Natural killer cell (primary cell): ENCODE data around the gene ZNF488. TPM values are rescaled to one million over a fixed set of nuclear protein-coding genes. Genes with fewer than 3 reads are reported as not detected.
A peak's percentile ranks its signal among the peaks of the same experiment; 100 is the strongest.

Source experiments
- ATAC-seq, 3 donors: fragments of 150-1000 bp in 2 of 3; fragments of 200-7000 bp in 1 of 3; cut with Tn5 transposase; 1 replicate in 1 of 3; 2 replicates in 2 of 3; pipeline ENCODE4 v1.10.0; 2021; ENCODE audit warnings: mild to moderate bottlenecking in 2 of 3, moderate library complexity in 2 of 3
- DNase-seq, 2 donors: peaks; one replicate each; pipeline versions ENCODE4 v3.0.0 to v3.0.0-alpha.2; 2013 to 2021; ENCODE audit warnings: mixed read lengths in 1 of 2
- H3K27ac ChIP-seq: one replicate; pipeline ENCODE4 v1.5.1; 2013; ENCODE audit warnings: mild to moderate bottlenecking, low read length
- H3K27me3 ChIP-seq: one replicate; pipeline ENCODE4 v1.6.1; 2013; ENCODE audit warnings: low read length; ENCODE audit not compliant: control insufficient read depth, insufficient read depth
- H3K36me3 ChIP-seq: one replicate; pipeline ENCODE4 v1.6.1; 2013; ENCODE audit warnings: low read length; ENCODE audit not compliant: control insufficient read depth, insufficient read depth
- H3K4me1 ChIP-seq: one replicate; pipeline ENCODE4 v1.6.1; 2013; ENCODE audit warnings: low read length; ENCODE audit not compliant: control insufficient read depth, insufficient read depth
- H3K4me3 ChIP-seq: one replicate; pipeline ENCODE4 v1.5.1; 2013; ENCODE audit warnings: low read length
- H3K9me3 ChIP-seq: one replicate; pipeline ENCODE4 v1.6.1; 2013; ENCODE audit warnings: low read length; ENCODE audit not compliant: control insufficient read depth, insufficient read depth
- H3K27ac Mint-ChIP-seq, 2 donors: one replicate each; pipeline ENCODE4 v1.8.0; 2022; ENCODE audit warnings: mild to moderate bottlenecking in 2 of 2, mixed read lengths in 2 of 2, moderate library complexity in 1 of 2
- H3K27me3 Mint-ChIP-seq, 2 donors: one replicate each; pipeline ENCODE4 v1.8.0; 2022; ENCODE audit warnings: low read depth in 2 of 2, mixed read lengths in 2 of 2
- H3K36me3 Mint-ChIP-seq: one replicate; pipeline ENCODE4 v1.8.0; 2022; ENCODE audit warnings: mixed read lengths
- H3K4me1 Mint-ChIP-seq, 2 donors: one replicate each; pipeline ENCODE4 v1.8.0; 2022; ENCODE audit warnings: mixed read lengths in 2 of 2
- H3K4me3 Mint-ChIP-seq: one replicate; pipeline ENCODE4 v1.8.0; 2022; ENCODE audit warnings: mild to moderate bottlenecking, moderate library complexity, mixed read lengths
- H3K9me3 Mint-ChIP-seq, 2 donors: one replicate each; pipeline ENCODE4 v1.8.0; 2022; ENCODE audit warnings: mixed read lengths in 2 of 2
- CTCF ChIP-seq: fragments of 200-600 bp; IDR thresholded peaks from one replicate; pipeline ENCODE4 v1.8.0; 2022; ENCODE audit warnings: antibody characterized with exemption
- WGBS: methylation state at CpG from one replicate; pipeline ENCODE4 v1.1.7; 2013; ENCODE audit warnings: missing lambda C conversion rate; ENCODE audit not compliant: insufficient coverage; 5-methylcytosine and 5-hydroxymethylcytosine counted together
- intact Hi-C: fragments of 100-400 bp; cut with micrococcal nuclease; formaldehyde crosslinking; loops from one replicate; pipeline ENCODE4 v1.14.2; 2022
- total RNA-seq, 4 donors: library from RNA; stranded (reverse); fragments of 120-200 nt in 1 of 4; gene quantifications; one replicate each; pipeline versions ENCODE4 v1.2.3 to v1.2.4, GENCODE V29; 2013 to 2022

ZNF488 gene
- total RNA-seq, 3 donors from 2014 or later (not counting 1 experiment from before 2014, with no cell fraction given) = not detected

GRCh38 chr10:47415520-47416304 is 31.6 kb upstream of the ZNF488 start:
- 89% methylated on average over 6 of the region's 6 CpGs for WGBS

GRCh38 chr10:47414752-47415519 is 30.8 kb upstream of the ZNF488 start:
- 83% methylated on average over 19 of the region's 19 CpGs for WGBS
- no peaks in the 10 kb centered on the region for H3K36me3 ChIP-seq
- TF ChIP-seq CTCF = no peak

More at GRCh38 chr10:47415520-47416304, 31.6 kb upstream of the ZNF488 start:
- H3K9me3 ChIP-seq = no peaks in the 10 kb centered on the region
- no peak overlapping the region for H3K4me3 ChIP-seq
- no peaks in the 10 kb centered on the region for H3K27me3 ChIP-seq
- no peak overlapping the region for H3K27ac Mint-ChIP-seq
- no peaks in the 10 kb centered on the region for H3K9me3 Mint-ChIP-seq
- ATAC-seq (no peak), DNase-seq (no peak)
- no peak overlapping the region for H3K27ac ChIP-seq
- no peaks in the 10 kb centered on the region for H3K36me3 ChIP-seq
- H3K4me1 Mint-ChIP-seq = no peaks in the 10 kb centered on the region
- H3K4me3 Mint-ChIP-seq = no peak overlapping the region
- no peaks in the 10 kb centered on the region for H3K36me3 Mint-ChIP-seq
- no peak for TF ChIP-seq CTCF
- intact Hi-C loops = no loop called here
- H3K27me3 Mint-ChIP-seq = no peaks in the 10 kb centered on the region
- H3K4me1 ChIP-seq = no peaks in the 10 kb centered on the region

GRCh38 chr10:47414227-47414592 is 30.1 kb upstream of the ZNF488 start:
- no peak for DNase-seq
- Histone ChIP-seq H3K27me3 (no peaks in the 10 kb centered on the region), H3K4me1 (no peaks in the 10 kb centered on the region), H3K36me3 (no peaks in the 10 kb centered on the region), H3K9me3 (no peaks in the 10 kb centered on the region), H3K4me3 (no peak overlapping the region), H3K27ac (no peak overlapping the region)
- ATAC-seq = no peak
- Mint-ChIP-seq H3K27me3 (no peaks in the 10 kb centered on the region), H3K36me3 (no peaks in the 10 kb centered on the region), H3K9me3 (no peaks in the 10 kb centered on the region), H3K27ac (no peak overlapping the region), H3K4me1 (no peaks in the 10 kb centered on the region), H3K4me3 (no peak overlapping the region)
- no peak for TF ChIP-seq CTCF
- intact Hi-C loops = no loop called here
- 92% methylated on average over 2 of the region's 2 CpGs for WGBS

More at GRCh38 chr10:47414752-47415519, 30.8 kb upstream of the ZNF488 start:
- Mint-ChIP-seq H3K4me3 (no peak overlapping the region), H3K9me3 (no peaks in the 10 kb centered on the region), H3K36me3 (no peaks in the 10 kb centered on the region), H3K27me3 (no peaks in the 10 kb centered on the region), H3K4me1 (no peaks in the 10 kb centered on the region), H3K27ac (no peak overlapping the region)
- no peak for DNase-seq
- peak in 1 of 3 donors; percentile 18 for ATAC-seq
- intact Hi-C loops = no loop called here
- no peaks in the 10 kb centered on the region for H3K27me3 ChIP-seq
- no peaks in the 10 kb centered on the region for H3K4me1 ChIP-seq
- H3K4me3 ChIP-seq = no peak overlapping the region
- H3K9me3 ChIP-seq = no peaks in the 10 kb centered on the region
- H3K27ac ChIP-seq = no peak overlapping the region
